Esophagus muscularis mucosa (tissue), 3 donors: ENCODE data around the gene CPED1.

Experiments
- POLR2AphosphoS5 ChIP-seq, 2 donors: sonication (generic); formaldehyde crosslinking; IDR thresholded peaks; one replicate each; pipeline ENCODE4 v1.6.1; 2017; ENCODE audit warnings: antibody characterized with exemption in 2 of 2
- TF ChIP-seq, protein P1 (sequence below), 3 experiments: fragments of 200-600 bp in 2 of 3; fragments of 450-650 bp in 1 of 3; sonication (generic) in 2 of 3; IDR thresholded peaks; one replicate each; pipeline ENCODE4 v1.5.1; 2017 to 2019; ENCODE audit warnings: antibody characterized with exemption in 3 of 3, mild to moderate bottlenecking in 2 of 3, moderate library complexity in 1 of 3

- TF ChIP-seq, protein P1, sequence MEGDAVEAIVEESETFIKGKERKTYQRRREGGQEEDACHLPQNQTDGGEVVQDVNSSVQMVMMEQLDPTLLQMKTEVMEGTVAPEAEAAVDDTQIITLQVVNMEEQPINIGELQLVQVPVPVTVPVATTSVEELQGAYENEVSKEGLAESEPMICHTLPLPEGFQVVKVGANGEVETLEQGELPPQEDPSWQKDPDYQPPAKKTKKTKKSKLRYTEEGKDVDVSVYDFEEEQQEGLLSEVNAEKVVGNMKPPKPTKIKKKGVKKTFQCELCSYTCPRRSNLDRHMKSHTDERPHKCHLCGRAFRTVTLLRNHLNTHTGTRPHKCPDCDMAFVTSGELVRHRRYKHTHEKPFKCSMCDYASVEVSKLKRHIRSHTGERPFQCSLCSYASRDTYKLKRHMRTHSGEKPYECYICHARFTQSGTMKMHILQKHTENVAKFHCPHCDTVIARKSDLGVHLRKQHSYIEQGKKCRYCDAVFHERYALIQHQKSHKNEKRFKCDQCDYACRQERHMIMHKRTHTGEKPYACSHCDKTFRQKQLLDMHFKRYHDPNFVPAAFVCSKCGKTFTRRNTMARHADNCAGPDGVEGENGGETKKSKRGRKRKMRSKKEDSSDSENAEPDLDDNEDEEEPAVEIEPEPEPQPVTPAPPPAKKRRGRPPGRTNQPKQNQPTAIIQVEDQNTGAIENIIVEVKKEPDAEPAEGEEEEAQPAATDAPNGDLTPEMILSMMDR (IDR thresholded peaks at IDR 0.05): no peak
- TF ChIP-seq POLR2AphosphoS5 (IDR thresholded peaks at IDR 0.05): no peak
Observed at GRCh38 chr7:121071662-121072061, 83.2 kb downstream of the CPED1 start.
